ENCODE measurements around the gene GSS. TPM values are rescaled to one million over a fixed set of nuclear protein-coding genes. Genes with fewer than 3 reads are reported as not detected.

GSS gene
- total and polyA plus RNA-seq, 2 donors (not counting 1 experiment from before 2014, with no cell fraction given), result 55.3 to 71.3 TPM

- H3K79me2 ChIP-seq (ENCODE audit: control insufficient read depth, insufficient read depth, low read length), result no peaks in the 10 kb centered on the region
- H3K9me3 ChIP-seq (ENCODE audit: control insufficient read depth, insufficient read depth, low read depth, low read length), result no peaks in the 10 kb centered on the region
- peaks cover 1% of the 10 kb centered on the region for H3K36me3 ChIP-seq (ENCODE audit: control insufficient read depth, insufficient read depth, low read length)
- H4K20me1 ChIP-seq (ENCODE audit: control insufficient read depth, extremely low read depth, insufficient read depth, low read length), result no peaks in the 10 kb centered on the region
- H2AFZ ChIP-seq (ENCODE audit: low read length), result no peak overlapping the region
- DNase-seq (ENCODE audit: low read depth in 2 of 2), result no peak
- TF ChIP-seq EZH2 (IDR thresholded peaks at IDR 0.05; ENCODE audit: low read length, missing control alignments) (no peak), CTCF (conservative IDR thresholded peaks at IDR 0.05 in 1 of 2, IDR thresholded peaks at IDR 0.05 in 1 of 2; ENCODE audit: low read depth in 1 of 2, low read length in 2 of 2) (no peak)
- H3K4me2 ChIP-seq (ENCODE audit: extremely low read depth, insufficient read depth, low read length), result no peak overlapping the region
- no peak overlapping the region for H3K4me3 ChIP-seq (replicated peaks in 1 of 4; ENCODE audit: control extremely low read depth in 1 of 4, insufficient read depth in 1 of 4, low read depth in 3 of 4, low read length in 4 of 4)
- H3K27ac ChIP-seq (ENCODE audit: insufficient read depth, low read length), result no peak overlapping the region
- no peak overlapping the region for H3K9ac ChIP-seq (ENCODE audit: insufficient read depth, low read length)
- H3K27me3 ChIP-seq (ENCODE audit: control insufficient read depth, insufficient read depth, low read length), result no peaks in the 10 kb centered on the region
- H3K4me1 ChIP-seq (ENCODE audit: control insufficient read depth, extremely low read depth, insufficient read depth, low read length), result no peaks in the 10 kb centered on the region
Observed at GRCh38 chr20:34990231-34990630, 34.6 kb upstream of the GSS start.

GRCh38 chr20:34989670-34990069 is 34.1 kb upstream of the GSS start:
- H3K79me2 ChIP-seq (ENCODE audit: control insufficient read depth, insufficient read depth, low read length), result no peaks in the 10 kb centered on the region
- H3K27me3 ChIP-seq (ENCODE audit: control insufficient read depth, insufficient read depth, low read length), result no peaks in the 10 kb centered on the region
- H3K4me2 ChIP-seq (ENCODE audit: extremely low read depth, insufficient read depth, low read length), result no peak overlapping the region
- no peaks in the 10 kb centered on the region for H4K20me1 ChIP-seq (ENCODE audit: control insufficient read depth, extremely low read depth, insufficient read depth, low read length)
- no peak overlapping the region for H2AFZ ChIP-seq (ENCODE audit: low read length)
- DNase-seq (ENCODE audit: low read depth in 2 of 2), result no peak
- H3K4me3 ChIP-seq (replicated peaks in 1 of 4; ENCODE audit: control extremely low read depth in 1 of 4, insufficient read depth in 1 of 4, low read depth in 3 of 4, low read length in 4 of 4), result no peak overlapping the region
- no peak overlapping the region for H3K27ac ChIP-seq (ENCODE audit: insufficient read depth, low read length)
- H3K36me3 ChIP-seq (ENCODE audit: control insufficient read depth, insufficient read depth, low read length), result peaks cover 1% of the 10 kb centered on the region
- no peaks in the 10 kb centered on the region for H3K9me3 ChIP-seq (ENCODE audit: control insufficient read depth, insufficient read depth, low read depth, low read length)
- no peaks in the 10 kb centered on the region for H3K4me1 ChIP-seq (ENCODE audit: control insufficient read depth, extremely low read depth, insufficient read depth, low read length)
- no peak overlapping the region for H3K9ac ChIP-seq (ENCODE audit: insufficient read depth, low read length)
- TF ChIP-seq CTCF (conservative IDR thresholded peaks at IDR 0.05 in 1 of 2, IDR thresholded peaks at IDR 0.05 in 1 of 2; ENCODE audit: low read depth in 1 of 2, low read length in 2 of 2) (no peak), EZH2 (IDR thresholded peaks at IDR 0.05; ENCODE audit: low read length, missing control alignments) (no peak)

- H3K4me1 ChIP-seq (ENCODE audit: control insufficient read depth, extremely low read depth, insufficient read depth, low read length), result no peaks in the 10 kb centered on the region
- no peaks in the 10 kb centered on the region for H3K79me2 ChIP-seq (ENCODE audit: control insufficient read depth, insufficient read depth, low read length)
- H3K4me3 ChIP-seq (replicated peaks in 1 of 4; ENCODE audit: control extremely low read depth in 1 of 4, insufficient read depth in 1 of 4, low read depth in 3 of 4, low read length in 4 of 4), result no peak overlapping the region
- no peaks in the 10 kb centered on the region for H3K27me3 ChIP-seq (ENCODE audit: control insufficient read depth, insufficient read depth, low read length)
- peaks cover 1% of the 10 kb centered on the region for H3K36me3 ChIP-seq (ENCODE audit: control insufficient read depth, insufficient read depth, low read length)
- no peak overlapping the region for H3K4me2 ChIP-seq (ENCODE audit: extremely low read depth, insufficient read depth, low read length)
- H3K9me3 ChIP-seq (ENCODE audit: control insufficient read depth, insufficient read depth, low read depth, low read length), result no peaks in the 10 kb centered on the region
- H3K9ac ChIP-seq (ENCODE audit: insufficient read depth, low read length), result no peak overlapping the region
- H2AFZ ChIP-seq (ENCODE audit: low read length), result no peak overlapping the region
- TF ChIP-seq EZH2 (IDR thresholded peaks at IDR 0.05; ENCODE audit: low read length, missing control alignments) (no peak), CTCF (conservative IDR thresholded peaks at IDR 0.05 in 1 of 2, IDR thresholded peaks at IDR 0.05 in 1 of 2; ENCODE audit: low read depth in 1 of 2, low read length in 2 of 2) (no peak)
- H3K27ac ChIP-seq (ENCODE audit: insufficient read depth, low read length), result no peak overlapping the region
- no peaks in the 10 kb centered on the region for H4K20me1 ChIP-seq (ENCODE audit: control insufficient read depth, extremely low read depth, insufficient read depth, low read length)
- DNase-seq (ENCODE audit: low read depth in 2 of 2), result no peak
Observed at GRCh38 chr20:34989118-34989517, 33.5 kb upstream of the GSS start.
